GM23248 (cell line): ENCODE data around the gene CHN2.

Experiments
- EZH2 ChIP-seq: fragments of 200-600 bp; sonication (generic); IDR thresholded peaks from 2 replicates; pipeline ENCODE4 v1.6.1; 2018; ENCODE audit warnings: antibody characterized with exemption, mild to moderate bottlenecking; ENCODE audit not compliant: insufficient read depth, poor library complexity, severe bottlenecking
- EZH2phosphoT487 ChIP-seq: fragments of 200-600 bp; sonication (generic); IDR thresholded peaks from 2 replicates; pipeline ENCODE4 v1.6.1; 2018; ENCODE audit warnings: antibody characterized with exemption, moderate library complexity, mild to moderate bottlenecking, low read depth; ENCODE audit not compliant: insufficient read depth

- TF ChIP-seq EZH2, result no peak
- TF ChIP-seq EZH2phosphoT487, result no peak
These were observed 10.0 kb upstream of the CHN2 start for GRCh38 chr7:29184599-29184998.
